SU-DHL-6 (cell line): ENCODE results near the gene ADCY6.

Source experiments
- CTCF ChIP-seq: fragments of 200-600 bp; sonication (generic); IDR thresholded peaks from one replicate; pipeline ENCODE4 v1.5.1; 2017; ENCODE audit warnings: antibody characterized with exemption, mild to moderate bottlenecking, low read length, moderate library complexity; ENCODE audit not compliant: insufficient read depth, poor library complexity, severe bottlenecking
- EZH2phosphoT487 ChIP-seq: fragments of 200-600 bp; sonication (generic), shearing (Covaris generic); conservative IDR thresholded peaks from 2 replicates; pipeline ENCODE4 v1.6.1; 2018; ENCODE audit warnings: mild to moderate bottlenecking, antibody characterized with exemption, low read length, moderate library complexity, mixed read lengths

GRCh38 chr12:48771588-48772112 is 17.2 kb downstream of the ADCY6 start:
- TF ChIP-seq CTCF (no peak), EZH2phosphoT487 (no peak)
